Left renal pelvis (tissue), 4 donors: ENCODE data around the gene ADCYAP1R1. TPM values are rescaled to one million over a fixed set of nuclear protein-coding genes. Genes with fewer than 3 reads are reported as not detected.

Experiments used
- DNase-seq, 4 donors: peaks; one replicate each; pipeline ENCODE4 v3.0.0-alpha.2; 2013; ENCODE audit warnings: low read depth in 4 of 4, low spot score in 3 of 4
- polyA plus RNA-seq, 4 donors: library from polyadenylated mRNA; unstranded; fragments of 120-200 nt; gene quantifications; one replicate each; pipeline ENCODE4 v1.2.1, GENCODE V29; 2013; ENCODE audit not compliant: insufficient read length in 4 of 4

ADCYAP1R1 gene
- polyA plus RNA-seq, 4 donors, result 0.73 to 3.6 (median 1.0) TPM

GRCh38 chr7:31033674-31034300, 18.3 kb upstream of the ADCYAP1R1 start:
- DNase-seq, result no peak

- DNase-seq, result no peak
Measured at GRCh38 chr7:31036924-31037323, 15.2 kb upstream of the ADCYAP1R1 start.

GRCh38 chr7:31043051-31043471, 9.0 kb upstream of the ADCYAP1R1 start:
- peak in 1 of 4 donors; percentile 14 for DNase-seq

GRCh38 chr7:31044529-31044928, 7.6 kb upstream of the ADCYAP1R1 start:
- no peak for DNase-seq

GRCh38 chr7:31046723-31047122, 5.4 kb upstream of the ADCYAP1R1 start:
- no peak for DNase-seq

GRCh38 chr7:31047313-31048146, 4.6 kb upstream of the ADCYAP1R1 start:
- DNase-seq, result no peak

- DNase-seq, result no peak
Measured at GRCh38 chr7:31049005-31049765, 2.9 kb upstream of the ADCYAP1R1 start.

GRCh38 chr7:31052487-31052840, 356 bp downstream of the ADCYAP1R1 start:
- no peak for DNase-seq

- DNase-seq, result no peak
Measured at GRCh38 chr7:31052841-31053601, 913 bp downstream of the ADCYAP1R1 start.

GRCh38 chr7:31053986-31054385, 1.9 kb downstream of the ADCYAP1R1 start:
- no peak for DNase-seq

- DNase-seq, result no peak
Measured at GRCh38 chr7:31054608-31055278, 2.6 kb downstream of the ADCYAP1R1 start.

GRCh38 chr7:31055471-31055870, 3.4 kb downstream of the ADCYAP1R1 start:
- DNase-seq, result no peak

- DNase-seq, result no peak
Measured at GRCh38 chr7:31056775-31057346, 4.8 kb downstream of the ADCYAP1R1 start.

- DNase-seq, result no peak
Measured at GRCh38 chr7:31058122-31058521, 6.0 kb downstream of the ADCYAP1R1 start.

- no peak for DNase-seq
Measured at GRCh38 chr7:31058688-31059087, 6.6 kb downstream of the ADCYAP1R1 start.

- DNase-seq, result no peak
Measured at GRCh38 chr7:31059551-31059950, 7.4 kb downstream of the ADCYAP1R1 start.

GRCh38 chr7:31061185-31061584, 9.1 kb downstream of the ADCYAP1R1 start:
- DNase-seq, result no peak

GRCh38 chr7:31062746-31063435, 10.8 kb downstream of the ADCYAP1R1 start:
- DNase-seq, result no peak

GRCh38 chr7:31065021-31065593, 13.0 kb downstream of the ADCYAP1R1 start:
- no peak for DNase-seq
